C4-2B (cell line): ENCODE results near the gene PDE4B.
A peak's percentile ranks its signal among the peaks of the same experiment; 100 is the strongest.

Experiments used
- H3K27ac ChIP-seq: fragments of 450-650 bp; 2 replicates; pipeline ENCODE4 v1.5.1; 2017
- CTCF ChIP-seq: fragments of 450-650 bp; conservative IDR thresholded peaks from 2 replicates; pipeline ENCODE4 v1.5.1; 2017; ENCODE audit warnings: mild to moderate bottlenecking
- ZFX ChIP-seq: fragments of 450-650 bp; IDR thresholded peaks from 2 replicates; pipeline ENCODE4 v1.6.1; 2017

The PDE4B gene

DNA sequence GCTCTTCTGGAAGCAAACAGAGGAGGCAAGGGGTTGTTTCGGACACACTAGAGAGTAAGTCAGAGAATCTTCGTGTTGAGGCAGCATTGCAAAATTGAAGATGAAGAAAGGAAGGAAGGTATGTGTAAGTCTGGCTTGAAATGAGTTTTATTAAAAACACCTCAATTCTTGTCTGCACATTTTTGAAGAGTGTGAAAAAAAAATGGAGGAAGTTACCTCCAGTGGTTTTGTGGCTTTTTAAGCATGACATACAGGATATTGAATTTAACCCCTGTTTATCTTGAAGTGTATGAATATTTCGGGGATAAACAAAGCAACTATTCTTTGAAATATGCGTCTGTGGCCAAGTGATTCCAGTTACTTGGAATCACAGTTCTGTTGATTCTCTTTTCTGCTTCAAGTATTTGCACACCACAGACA lies 538.0 kb downstream of the PDE4B start:
- no peak for TF ChIP-seq CTCF
- no peak for TF ChIP-seq ZFX
- no peak overlapping the region for H3K27ac ChIP-seq

DNA sequence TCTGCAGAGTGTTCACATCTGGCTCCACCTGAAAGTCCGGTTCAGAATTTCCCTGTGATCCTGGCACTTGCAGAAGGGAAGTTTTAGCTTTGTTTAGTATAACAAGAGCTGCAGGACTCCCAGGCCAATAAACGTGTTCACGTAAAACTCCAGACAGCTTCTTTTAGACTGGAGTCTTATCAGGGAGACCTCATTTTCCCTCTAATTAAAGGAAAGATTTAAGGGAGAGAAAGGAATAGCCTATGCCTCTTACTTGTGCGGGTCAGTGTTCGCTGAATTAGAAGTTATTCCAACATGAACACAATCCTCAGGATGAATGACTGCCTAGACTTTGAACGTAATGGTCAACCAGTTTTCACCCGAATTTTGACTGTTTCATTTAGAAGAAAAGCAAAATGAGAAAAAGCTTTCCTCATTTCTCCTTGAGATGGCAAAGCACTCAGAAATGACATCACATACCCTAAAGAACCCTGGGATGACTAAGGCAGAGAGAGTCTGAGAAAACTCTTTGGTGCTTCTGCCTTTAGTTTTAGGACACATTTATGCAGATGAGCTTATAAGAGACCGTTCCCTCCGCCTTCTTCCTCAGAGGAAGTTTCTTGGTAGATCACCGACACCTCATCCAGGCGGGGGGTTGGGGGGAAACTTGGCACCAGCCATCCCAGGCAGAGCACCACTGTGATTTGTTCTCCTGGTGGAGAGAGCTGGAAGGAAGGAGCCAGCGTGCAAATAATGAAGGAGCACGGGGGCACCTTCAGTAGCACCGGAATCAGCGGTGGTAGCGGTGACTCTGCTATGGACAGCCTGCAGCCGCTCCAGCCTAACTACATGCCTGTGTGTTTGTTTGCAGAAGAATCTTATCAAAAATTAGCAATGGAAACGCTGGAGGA lies 539.2 kb downstream of the PDE4B start:
- TF ChIP-seq ZFX (no peak), CTCF (no peak; the same call in 1 of the 2 replicates)
- peak overlapping the region; percentile 8; the same call in 1 of the 2 replicates for H3K27ac ChIP-seq

GRCh38 chr1:66332548-66332901 lies 539.8 kb downstream of the PDE4B start:
- no peak for TF ChIP-seq ZFX
- H3K27ac ChIP-seq, result peak overlapping the region; percentile 8; the same call in 1 of the 2 replicates

GRCh38 chr1:66333466-66334199 lies 540.9 kb downstream of the PDE4B start:
- no peak for TF ChIP-seq ZFX
- TF ChIP-seq CTCF, result no peak
- no peak overlapping the region for H3K27ac ChIP-seq

DNA sequence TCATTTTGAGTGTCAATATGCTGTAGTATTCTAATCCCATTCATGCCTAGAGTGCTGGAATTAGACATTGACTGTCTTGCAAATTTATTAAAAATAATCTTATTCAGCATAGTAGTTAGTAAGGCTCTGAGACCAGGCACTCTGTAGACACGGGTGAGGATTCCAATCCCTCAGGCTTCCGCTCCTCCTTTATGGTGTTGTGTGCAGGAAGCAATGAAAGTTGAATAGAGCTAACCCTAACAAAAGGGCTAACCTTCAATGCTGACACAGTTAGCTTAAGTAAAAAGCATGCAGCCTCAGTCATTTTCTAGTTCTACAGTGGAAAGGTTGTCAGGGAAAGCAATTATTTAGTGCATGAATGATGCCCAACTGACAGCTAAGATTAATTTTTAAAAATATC lies 541.6 kb downstream of the PDE4B start:
- no peak overlapping the region for H3K27ac ChIP-seq
- TF ChIP-seq ZFX (no peak), CTCF (no peak)

- TF ChIP-seq CTCF (no peak), ZFX (no peak)
- no peak overlapping the region for H3K27ac ChIP-seq
These were observed 542.4 kb downstream of the PDE4B start for GRCh38 chr1:66335125-66335524.

DNA sequence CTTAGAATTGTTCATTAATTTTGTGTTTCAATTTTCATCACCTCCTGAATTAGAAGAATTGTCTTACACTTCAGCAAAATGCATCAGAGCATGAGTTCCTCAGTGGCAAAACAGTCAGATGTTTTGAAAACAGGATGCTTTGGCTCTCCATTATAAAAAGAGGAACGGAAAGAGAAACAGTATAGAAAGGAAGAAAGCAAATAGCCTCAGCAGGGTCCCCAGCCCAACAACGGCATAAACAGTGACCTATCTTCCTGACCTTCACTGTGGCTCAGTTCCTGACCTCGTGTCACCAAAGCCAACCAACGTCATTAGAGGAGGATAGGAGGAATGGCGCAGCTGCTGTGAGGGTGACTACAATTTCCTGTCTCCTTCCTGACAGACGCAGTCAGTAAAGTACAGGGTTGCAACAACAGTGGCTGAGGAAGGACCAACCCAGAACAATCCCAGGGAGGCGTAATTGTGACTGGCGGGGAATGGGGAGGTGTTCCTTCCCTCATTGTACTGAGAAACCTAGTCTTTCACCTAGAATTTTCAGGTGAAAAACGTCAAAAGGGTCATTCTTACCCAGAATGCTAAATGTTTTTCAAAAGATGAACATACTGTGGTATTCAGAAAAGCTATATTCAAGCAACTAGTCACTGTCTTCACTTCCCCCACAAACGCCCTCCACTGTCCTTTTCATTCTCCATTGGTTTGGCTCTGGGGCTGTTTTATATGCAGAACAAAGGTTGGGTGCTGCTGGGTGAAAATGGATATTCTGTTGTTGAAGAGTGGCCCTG lies 543.4 kb downstream of the PDE4B start:
- H3K27ac ChIP-seq, result no peak overlapping the region
- no peak for TF ChIP-seq CTCF
- no peak for TF ChIP-seq ZFX
